ENCODE measurements around the gene TNPO3.
"Not testable (repeated sequence)": the region's sequence is repeated elsewhere in the genome, so short reads cannot be mapped to it uniquely, and the experiment has no call there.

TNPO3 gene

GRCh38 chr7:129017933-129018538 lies 36.9 kb downstream of the TNPO3 start:
- DNase-seq (ENCODE audit: low read depth in 4 of 4, low spot score in 1 of 4): no peak

GRCh38 chr7:129017264-129017663 lies 37.6 kb downstream of the TNPO3 start:
- DNase-seq (ENCODE audit: low read depth in 4 of 4, low spot score in 1 of 4): no peak

- DNase-seq (ENCODE audit: low read depth in 4 of 4, low spot score in 1 of 4): no peak
Measured at GRCh38 chr7:129014501-129015101, 40.3 kb downstream of the TNPO3 start.

DNA sequence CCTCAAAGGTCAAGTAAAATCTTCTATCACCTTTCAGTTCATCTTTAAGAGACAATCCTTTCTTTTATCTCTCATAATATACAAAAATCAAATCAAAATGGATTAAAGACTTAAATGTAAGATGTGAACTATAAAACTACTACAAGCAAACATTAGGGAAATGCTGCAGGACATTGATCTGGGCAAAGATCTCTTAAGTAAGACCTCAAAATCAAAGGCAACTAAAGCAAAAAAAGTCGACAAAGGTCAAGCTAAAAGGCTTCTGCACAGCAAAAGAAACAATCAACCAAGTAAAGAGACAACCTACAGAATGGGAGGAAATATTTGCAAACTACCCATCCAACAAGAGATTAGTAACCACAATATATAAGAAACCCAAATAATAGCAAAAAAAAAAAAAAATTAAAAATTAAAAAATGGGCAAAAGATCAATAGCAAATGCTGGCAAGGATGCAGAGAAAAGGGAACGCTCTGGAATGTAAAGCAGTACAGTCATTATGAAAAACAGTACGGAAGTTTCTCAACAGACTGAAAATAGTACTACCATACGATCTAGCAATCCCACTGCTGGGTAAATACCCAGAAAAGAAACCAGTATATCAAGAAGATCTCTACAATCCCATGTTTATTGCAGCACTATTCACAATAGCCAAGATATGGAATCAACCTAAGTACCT lies 41.7 kb downstream of the TNPO3 start:
- no peak for DNase-seq (ENCODE audit: low read depth in 4 of 4, low spot score in 1 of 4)

DNA sequence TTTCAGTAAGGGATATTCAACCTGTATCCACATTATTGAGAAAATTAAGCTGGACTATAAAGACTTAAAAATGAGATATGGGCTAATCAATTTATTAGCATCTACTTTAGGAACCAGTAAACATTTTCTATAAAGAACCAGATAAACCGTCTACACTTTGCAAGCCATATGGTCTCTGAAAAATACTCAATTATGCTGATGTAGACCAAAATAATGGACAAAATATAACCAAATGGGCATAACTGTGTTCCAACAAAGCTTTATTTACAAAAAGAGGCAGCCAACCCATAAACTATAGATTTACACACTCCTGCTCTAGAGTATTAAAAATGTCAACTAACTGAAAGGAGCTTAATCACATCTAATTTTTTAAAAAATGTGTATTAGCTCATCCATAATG lies 42.3 kb downstream of the TNPO3 start:
- DNase-seq (ENCODE audit: low read depth in 4 of 4, low spot score in 1 of 4): no peak

DNA sequence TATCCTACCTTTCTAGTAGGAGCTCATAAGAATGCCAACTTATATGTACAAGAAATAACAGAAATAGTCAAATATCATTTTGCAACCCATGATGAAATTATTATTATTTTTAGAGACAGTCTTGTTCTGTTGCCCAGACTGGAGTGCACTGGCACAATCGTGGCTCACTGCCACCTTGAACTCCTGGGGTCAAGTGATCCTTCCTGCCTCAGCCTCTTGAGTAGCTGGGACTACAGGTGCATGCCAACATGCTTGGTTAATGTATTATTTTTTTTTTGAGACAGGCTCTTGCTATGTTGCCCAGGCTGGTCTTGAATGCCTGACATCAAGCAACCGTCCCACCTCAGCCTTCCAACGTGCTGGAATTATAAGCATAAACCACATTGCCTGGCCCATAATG lies 44.8 kb downstream of the TNPO3 start:
- no peak for DNase-seq (ENCODE audit: low read depth in 4 of 4, low spot score in 1 of 4)

DNA sequence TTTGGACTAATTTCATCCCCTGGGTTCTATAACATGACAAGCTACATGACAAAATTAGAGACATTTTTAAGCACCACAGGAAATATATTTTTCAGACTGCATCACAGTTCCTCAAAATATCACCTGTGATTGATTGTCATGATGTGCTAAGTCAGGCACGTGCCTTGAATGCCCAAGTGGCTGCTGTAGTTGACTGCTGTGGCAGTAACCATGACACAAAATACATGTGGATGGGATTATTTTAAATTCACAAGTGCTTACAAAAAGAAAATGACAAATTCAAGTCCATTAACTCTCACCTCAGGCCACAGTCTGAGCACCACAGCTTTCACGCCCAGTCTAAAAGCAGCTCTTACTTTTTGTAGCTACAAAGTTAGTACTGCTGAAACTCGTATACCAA lies 45.5 kb downstream of the TNPO3 start:
- DNase-seq (ENCODE audit: low read depth in 4 of 4, low spot score in 1 of 4): no peak

DNA sequence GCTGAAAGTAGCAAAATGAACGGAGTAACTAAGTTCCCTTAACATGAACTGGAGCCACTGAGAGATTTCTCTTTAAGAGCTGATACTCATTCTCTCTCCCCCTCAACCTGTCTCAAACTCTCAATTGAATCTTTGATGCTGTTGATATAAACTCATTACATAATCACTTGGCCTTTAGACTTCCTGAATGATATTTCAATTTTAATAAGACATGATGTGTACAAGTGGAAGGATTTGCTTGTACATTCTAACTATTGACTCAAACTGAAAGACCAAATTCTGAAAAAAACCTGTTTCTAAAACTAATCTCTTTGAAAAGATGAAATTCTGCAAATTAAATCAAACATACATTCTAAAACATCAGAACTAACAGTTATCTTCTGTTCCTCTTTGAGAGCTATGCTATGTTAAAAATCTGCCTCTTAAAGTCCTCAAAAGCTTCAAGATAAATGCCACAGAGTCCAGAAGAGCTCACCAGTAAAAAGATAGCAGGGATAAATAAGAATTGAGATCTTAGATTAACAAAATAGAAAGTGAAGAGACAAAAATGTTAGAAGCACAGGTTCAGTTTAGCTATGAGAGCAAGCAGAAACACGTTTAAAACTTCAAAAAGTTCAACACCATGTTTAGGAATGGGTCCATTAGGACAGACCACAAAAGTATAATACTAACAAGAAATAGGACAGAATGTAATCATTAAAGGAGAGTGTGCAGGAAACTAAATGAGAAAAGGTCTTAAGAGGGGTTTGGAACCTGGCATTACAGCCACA lies 46.1 kb downstream of the TNPO3 start:
- DNase-seq (ENCODE audit: low read depth in 4 of 4, low spot score in 1 of 4): no peak

- no peak for DNase-seq (ENCODE audit: low read depth in 4 of 4, low spot score in 1 of 4)
Measured at GRCh38 chr7:129007572-129007971, 47.3 kb downstream of the TNPO3 start.

GRCh38 chr7:129006636-129007414 lies 48.1 kb downstream of the TNPO3 start:
- no peak for DNase-seq (ENCODE audit: low read depth in 4 of 4, low spot score in 1 of 4)

- no peak for DNase-seq (ENCODE audit: low read depth in 4 of 4, low spot score in 1 of 4)
Measured at GRCh38 chr7:129005186-129005585, 49.7 kb downstream of the TNPO3 start.

DNA sequence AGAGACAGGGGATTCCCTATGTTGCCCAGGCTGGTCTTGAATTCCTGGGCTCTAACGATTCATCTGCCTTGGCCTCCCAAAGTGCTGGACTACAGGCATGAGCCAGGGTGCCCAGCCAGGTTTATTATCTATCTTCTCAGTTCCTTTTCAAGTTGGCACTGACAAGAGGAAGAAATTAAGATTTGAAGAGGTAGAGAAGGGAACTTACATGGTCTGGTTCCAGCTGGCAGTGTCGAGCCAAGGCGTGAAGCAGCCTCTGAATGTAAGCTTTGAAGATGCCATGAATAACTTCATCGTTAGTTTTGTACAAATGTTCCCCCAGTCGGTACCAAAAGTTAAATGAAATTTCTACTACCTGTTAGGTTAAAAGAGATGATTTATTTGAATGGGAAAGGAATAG lies 57.7 kb downstream of the TNPO3 start:
- DNase-seq (ENCODE audit: low read depth in 4 of 4, low spot score in 1 of 4): no peak

GRCh38 chr7:128994560-128994959 lies 60.4 kb downstream of the TNPO3 start:
- DNase-seq (ENCODE audit: low read depth in 4 of 4, low spot score in 1 of 4): not testable (repeated sequence)

- no peak for DNase-seq (ENCODE audit: low read depth in 4 of 4, low spot score in 1 of 4)
Measured at GRCh38 chr7:128993419-128993818, 61.5 kb downstream of the TNPO3 start.

DNA sequence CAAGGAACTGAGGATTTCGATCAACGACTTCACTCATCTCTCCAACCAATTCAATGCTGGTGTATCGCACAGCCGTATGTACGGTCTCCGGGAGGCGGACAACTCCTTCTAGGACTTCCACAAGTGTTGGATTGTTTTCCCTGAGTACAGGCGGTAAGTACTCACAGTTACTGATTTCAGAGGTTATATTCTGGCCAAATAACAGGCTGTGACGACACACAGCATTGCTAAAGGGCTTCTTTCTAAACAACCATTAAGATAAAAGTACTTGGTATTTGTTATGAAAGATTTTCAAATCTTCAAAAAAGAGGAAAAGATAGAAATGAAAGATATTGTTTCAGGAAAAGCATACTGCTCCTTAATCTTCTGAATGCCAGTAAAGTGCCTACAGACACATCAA lies 65.0 kb downstream of the TNPO3 start:
- no peak for DNase-seq (ENCODE audit: low read depth in 4 of 4, low spot score in 1 of 4)

DNA sequence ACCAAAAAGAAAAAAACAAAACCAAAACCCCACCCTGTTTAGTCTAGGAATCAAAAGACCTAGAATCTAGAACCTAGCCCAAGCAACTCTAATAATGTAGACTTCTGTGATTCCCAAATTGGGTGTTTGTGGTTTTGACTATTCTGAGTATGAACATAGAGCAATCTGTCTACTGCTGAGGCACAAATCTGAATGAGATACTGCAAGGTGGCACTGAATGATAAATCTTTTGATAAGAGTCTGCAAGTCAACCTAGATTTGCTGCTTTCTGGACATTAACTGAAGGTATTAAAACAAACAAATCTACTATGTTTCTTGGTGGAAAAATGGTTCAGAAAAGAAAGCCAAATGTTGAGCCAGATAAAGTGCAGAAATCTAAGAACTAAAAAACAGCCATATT lies 66.5 kb downstream of the TNPO3 start:
- no peak for DNase-seq (ENCODE audit: low read depth in 4 of 4, low spot score in 1 of 4)

- no peak for DNase-seq (ENCODE audit: low read depth in 4 of 4, low spot score in 1 of 4)
Measured at GRCh38 chr7:128986609-128987008, 68.3 kb downstream of the TNPO3 start.

DNA sequence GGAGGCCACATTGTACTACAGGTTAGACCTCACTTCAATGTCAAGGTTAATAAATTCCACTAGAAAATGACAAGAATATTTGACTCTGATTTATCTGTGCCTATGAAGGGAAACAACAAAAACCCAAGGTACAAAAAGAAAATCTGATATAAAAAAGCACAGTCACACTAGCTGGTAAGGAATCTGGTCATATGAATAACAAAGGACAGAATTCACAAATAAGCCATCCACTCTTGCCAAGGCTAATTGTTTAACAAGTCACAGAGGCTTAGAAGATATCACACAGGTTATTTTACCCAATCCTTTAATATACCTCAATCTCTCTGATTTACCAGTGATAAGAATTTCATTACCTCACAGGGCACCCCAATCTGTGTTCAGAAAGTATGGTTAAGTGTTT lies 69.3 kb downstream of the TNPO3 start:
- DNase-seq (ENCODE audit: low read depth in 4 of 4, low spot score in 1 of 4): no peak

DNA sequence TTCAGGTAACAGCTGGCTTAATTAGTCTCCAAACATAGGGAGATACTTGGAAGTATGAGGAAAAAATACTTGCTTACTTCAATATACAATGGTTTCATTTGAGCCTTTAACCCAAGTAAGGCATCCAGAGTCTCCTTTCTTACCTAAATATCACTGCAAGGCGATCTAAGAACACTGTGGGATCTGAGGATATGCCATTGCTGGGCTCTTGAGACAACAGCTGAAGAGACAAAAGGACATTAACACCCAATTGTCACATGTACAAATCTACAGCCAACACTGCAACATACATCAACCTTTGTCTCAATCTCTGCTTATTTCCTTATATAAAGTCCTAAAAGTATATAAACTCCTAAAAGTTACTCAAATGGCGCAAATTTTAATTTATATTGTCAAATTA lies 72.8 kb downstream of the TNPO3 start:
- no peak for DNase-seq (ENCODE audit: low read depth in 4 of 4, low spot score in 1 of 4)

DNA sequence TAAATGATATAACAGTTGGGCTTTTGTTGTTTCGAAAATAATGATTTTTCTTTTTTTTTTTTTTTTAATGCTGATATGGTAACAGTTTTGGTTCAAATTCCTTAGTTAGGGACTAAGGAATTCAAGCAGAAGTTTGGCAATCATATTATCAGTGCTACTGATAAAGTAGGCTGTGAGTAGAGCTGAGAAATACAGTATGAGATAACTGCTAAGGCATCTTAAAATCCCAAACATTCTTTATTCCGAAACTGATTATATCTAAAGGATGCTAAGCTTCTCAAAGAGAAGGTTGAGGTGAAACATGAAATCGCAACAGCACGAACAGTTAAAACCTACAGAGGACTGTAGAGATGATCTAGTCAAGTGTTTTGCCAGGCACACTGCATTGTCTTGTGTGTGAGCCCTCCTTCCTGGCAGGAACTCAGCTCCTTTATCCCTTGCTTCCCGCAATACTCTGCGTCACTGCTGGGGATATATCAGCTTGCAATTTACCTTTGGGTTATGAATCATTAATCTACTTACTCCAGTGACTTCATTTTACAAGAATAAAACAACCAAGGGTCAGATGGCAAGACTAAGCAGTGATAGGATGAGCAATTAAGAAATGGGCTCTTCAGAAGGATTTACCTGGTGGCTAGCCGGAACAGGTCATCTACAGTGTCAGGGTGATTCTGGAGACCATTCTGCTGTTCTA lies 80.5 kb downstream of the TNPO3 start:
- DNase-seq (ENCODE audit: low read depth in 4 of 4, low spot score in 1 of 4): no peak

GRCh38 chr7:128968624-128969023 lies 86.3 kb downstream of the TNPO3 start:
- no peak for DNase-seq (ENCODE audit: low read depth in 4 of 4, low spot score in 1 of 4)

Data from stimulated activated CD4-positive, alpha-beta T cell treated with anti-CD3 and anti-CD28 coated beads, Interleukin-1b, Interleukin-23, amount 100 ng/mL, for 24 hours (primary cell).